GM12892 (cell line): ENCODE results near the gene UEVLD.
"Not testable (repeated sequence)": the region's sequence is repeated elsewhere in the genome, so short reads cannot be mapped to it uniquely, and the experiment has no call there.

Experiments used
- DNase-seq: peaks from one replicate; pipeline ENCODE4 v3.0.0; 2011; ENCODE audit not compliant: insufficient read length
- FAIRE-seq: peaks from 2 replicates; lab custom pipeline; 2011; peaks lifted over from hg19 to GRCh38; lab: Jason Lieb, UNC
- POLR2A ChIP-seq: IDR thresholded peaks from 2 replicates; pipeline ENCODE4 v1.6.1; 2011; ENCODE audit warnings: low read depth, low read length, control low read depth
- POLR2AphosphoS5 ChIP-seq: IDR thresholded peaks from 2 replicates; pipeline ENCODE4 v1.6.1; 2011; ENCODE audit warnings: low read depth, low read length, control low read depth
- TAF1 ChIP-seq: IDR thresholded peaks from 2 replicates; pipeline ENCODE4 v1.6.1; 2011; ENCODE audit warnings: low read depth, mild to moderate bottlenecking, control low read depth, low read length, borderline replicate concordance

UEVLD gene

DNA sequence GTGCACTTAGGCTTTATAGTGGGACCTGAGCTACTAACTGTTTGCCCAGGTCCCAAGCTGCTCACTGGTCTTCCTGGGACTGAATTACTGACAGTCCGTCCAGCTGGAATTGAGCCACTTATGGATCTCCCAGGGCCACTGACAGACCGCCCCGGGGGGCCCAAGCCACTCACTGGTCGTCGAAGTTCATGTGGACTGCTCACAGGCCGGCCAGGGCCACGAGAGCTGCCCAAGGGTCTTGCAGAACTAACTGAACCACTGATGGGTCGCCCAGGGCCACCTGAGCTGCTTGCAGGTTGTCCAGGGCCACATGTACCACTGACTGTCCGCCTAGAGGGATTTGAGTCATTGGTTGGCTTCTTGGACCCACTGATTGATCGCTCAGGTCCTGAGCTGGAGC lies 26.1 kb upstream of the UEVLD start:
- no peak for DNase-seq
- TF ChIP-seq POLR2A: no peak
- TF ChIP-seq TAF1: no peak
- TF ChIP-seq POLR2AphosphoS5: no peak
- FAIRE-seq: peak; percentile 21

GRCh38 chr11:18612394-18612793 lies 23.9 kb upstream of the UEVLD start:
- DNase-seq (no peak), FAIRE-seq (no peak)
- TF ChIP-seq TAF1 (no peak), POLR2A (no peak), POLR2AphosphoS5 (no peak)

GRCh38 chr11:18611196-18611595 lies 22.7 kb upstream of the UEVLD start:
- FAIRE-seq: no peak

GRCh38 chr11:18608376-18608775 lies 19.8 kb upstream of the UEVLD start:
- DNase-seq (no peak), FAIRE-seq (no peak)
- TF ChIP-seq POLR2AphosphoS5 (no peak), TAF1 (no peak), POLR2A (no peak)

More at GRCh38 chr11:18611196-18611595, 22.7 kb upstream of the UEVLD start:
- no peak for TF ChIP-seq POLR2AphosphoS5
- no peak for TF ChIP-seq POLR2A
- TF ChIP-seq TAF1: no peak
- DNase-seq: no peak

DNA sequence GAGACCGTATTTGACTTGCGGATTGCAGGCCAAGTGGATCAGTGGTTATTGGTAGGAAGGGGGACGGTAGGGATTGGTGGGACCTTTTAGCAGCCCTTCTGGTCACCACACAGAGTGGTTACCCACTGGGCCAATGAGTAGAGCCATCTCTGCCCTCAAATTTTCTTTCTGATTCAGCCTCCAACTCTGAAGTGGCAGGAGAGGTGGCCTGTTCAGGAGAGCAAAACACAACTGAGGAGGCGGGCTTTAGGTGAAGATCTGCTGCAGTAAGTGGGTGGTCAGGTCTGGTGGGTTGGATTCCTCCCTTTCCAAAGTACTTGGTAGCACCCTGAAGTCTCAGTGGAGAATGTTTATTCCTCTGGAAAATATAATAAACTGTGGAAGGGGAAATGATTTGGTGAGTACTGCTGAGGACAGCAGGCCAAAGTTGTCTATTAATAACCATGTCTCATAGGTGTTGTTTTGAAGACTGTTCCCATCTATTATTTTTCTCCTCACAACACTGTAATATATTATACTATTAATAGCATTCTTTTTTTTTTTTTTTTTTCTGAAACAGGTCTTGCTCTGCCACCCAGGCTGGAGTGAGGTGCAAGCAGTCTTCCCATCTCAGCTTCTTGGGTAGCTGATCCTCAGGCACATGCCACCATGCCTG lies 12.5 kb upstream of the UEVLD start:
- TF ChIP-seq POLR2A (no peak), TAF1 (no peak), POLR2AphosphoS5 (no peak)
- FAIRE-seq (no peak), DNase-seq (no peak)

GRCh38 chr11:18599739-18600230 lies 11.3 kb upstream of the UEVLD start, which contains the start of gene MISFA:
Gene MISFA (plus strand): TSS chr11:18599789. CDS start chr11:18599929, 140 bp downstream.
- no peak for TF ChIP-seq POLR2A
- TF ChIP-seq POLR2AphosphoS5: no peak
- no peak for TF ChIP-seq TAF1
- DNase-seq (no peak), FAIRE-seq (no peak)

- DNase-seq: no peak
- no peak for TF ChIP-seq POLR2A
- TF ChIP-seq POLR2AphosphoS5: no peak
- TF ChIP-seq TAF1: no peak
- no peak for FAIRE-seq
Observed at GRCh38 chr11:18594999-18595749, 6.6 kb upstream of the UEVLD start.

DNA sequence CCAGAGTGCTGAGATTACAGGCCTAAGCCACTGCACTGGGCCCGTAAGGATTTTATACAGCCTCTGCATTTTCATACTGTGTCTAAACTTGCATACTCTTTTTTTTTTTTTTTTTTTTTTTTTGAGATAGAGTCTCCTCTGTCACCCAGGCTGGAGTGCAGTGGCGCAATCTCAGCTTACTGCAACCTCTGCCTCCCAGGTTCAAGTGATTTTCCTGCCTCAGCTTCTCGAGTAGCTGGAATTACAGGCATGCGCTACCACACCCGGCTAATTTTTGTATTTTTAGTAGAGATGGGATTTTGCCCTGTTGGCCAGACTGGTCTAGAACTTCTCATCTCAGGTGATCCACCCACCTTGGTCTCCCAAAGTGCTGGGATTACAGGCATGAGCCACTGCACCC lies 5.6 kb upstream of the UEVLD start:
- not testable (repeated sequence) for FAIRE-seq, DNase-seq

DNA sequence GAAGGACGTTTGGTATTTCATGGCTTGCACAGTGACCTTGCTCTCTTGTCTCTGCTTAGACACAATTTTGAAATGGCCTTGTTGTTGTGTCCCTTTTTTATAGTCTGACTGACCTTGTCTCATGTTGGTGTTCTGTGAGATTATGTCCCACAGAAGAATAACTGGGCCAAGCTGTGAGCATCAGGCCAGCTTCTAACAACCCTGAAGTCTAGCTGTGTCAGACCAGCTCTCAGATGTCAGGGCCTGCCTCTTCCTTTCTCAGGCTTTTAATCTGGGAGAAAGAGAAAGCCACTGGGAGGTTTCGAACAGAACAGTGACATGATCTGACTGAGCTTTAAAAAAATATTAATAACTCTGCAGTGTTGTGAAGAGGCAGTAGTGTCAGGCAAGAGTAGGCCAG lies 2.0 kb upstream of the UEVLD start:
- peak; percentile 66 for FAIRE-seq
- TF ChIP-seq POLR2AphosphoS5: no peak

DNA sequence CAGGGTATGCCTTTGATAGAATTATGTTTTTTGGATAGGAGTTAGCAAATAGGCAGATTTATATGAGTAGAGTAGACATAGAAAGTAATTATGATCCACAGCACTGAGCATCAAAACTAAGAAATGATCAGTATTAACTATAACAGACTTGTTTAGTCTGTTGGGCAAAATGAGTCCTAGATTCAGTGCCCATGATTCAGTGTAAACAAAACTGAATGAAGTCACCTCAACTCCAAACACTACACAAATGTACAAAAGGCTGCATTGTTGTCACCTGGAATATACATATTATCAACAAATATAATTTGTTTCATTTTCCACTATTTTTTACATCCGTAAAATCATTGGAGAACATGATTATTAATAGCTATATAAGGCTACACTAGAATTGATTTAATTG lies 6.7 kb downstream of the UEVLD start:
- TF ChIP-seq POLR2AphosphoS5: no peak
- no peak for TF ChIP-seq TAF1
- DNase-seq: no peak
- FAIRE-seq: peak; percentile 5

More for the DNA sequence above, 2.0 kb upstream of the UEVLD start:
- no peak for DNase-seq

DNA sequence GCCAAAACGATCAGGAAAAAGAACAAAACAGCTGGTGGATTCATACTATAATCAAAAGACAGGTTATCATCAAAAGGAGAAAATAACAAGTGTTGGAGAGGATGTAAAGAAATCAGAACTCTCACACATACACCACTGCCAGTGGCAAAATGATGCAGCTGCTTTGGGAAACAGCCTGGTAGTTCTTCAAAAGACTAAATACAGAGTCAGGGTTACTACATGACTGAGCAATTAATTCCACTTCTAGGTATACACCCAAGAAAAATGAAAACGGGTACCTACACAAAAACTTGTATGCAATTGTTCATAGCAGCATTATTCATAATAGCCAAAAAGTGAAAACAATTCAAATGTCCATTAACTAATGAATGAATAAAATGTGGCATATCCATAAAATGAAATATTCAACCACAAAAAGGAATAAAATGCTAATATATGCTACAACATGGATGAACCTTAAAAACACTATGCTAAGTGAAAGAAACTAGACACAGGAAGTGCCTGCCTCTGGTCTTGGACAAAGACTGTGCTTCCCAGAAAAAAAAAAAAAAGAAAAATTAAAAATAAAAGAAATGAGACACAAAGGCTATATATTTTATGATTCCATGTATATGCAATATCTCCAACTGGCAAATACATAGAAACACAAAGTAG lies 8.3 kb downstream of the UEVLD start:
- no peak for FAIRE-seq
- no peak for DNase-seq
- TF ChIP-seq TAF1 (no peak), POLR2AphosphoS5 (no peak), POLR2A (no peak)

- DNase-seq (no peak), FAIRE-seq (no peak)
- TF ChIP-seq POLR2A (no peak), TAF1 (no peak), POLR2AphosphoS5 (no peak)
Observed at GRCh38 chr11:18578975-18579598, 9.4 kb downstream of the UEVLD start.
